Adipocyte (in vitro differentiated cells): Measurements from ENCODE around the gene F10.

ENCODE experiments used
- DNase-seq: peaks from one replicate; pipeline ENCODE4 v3.0.0-alpha.2; 2015; ENCODE audit warnings: low read depth
- H3K27me3 ChIP-seq: replicated peaks from 2 replicates; pipeline ENCODE4 v1.7.0; 2013; ENCODE audit warnings: mild to moderate bottlenecking, low read length, moderate library complexity; ENCODE audit not compliant: control insufficient read depth, insufficient read depth
- H3K36me3 ChIP-seq: 2 replicates; pipeline ENCODE4 v1.7.0; 2013; ENCODE audit warnings: low read length, mild to moderate bottlenecking, moderate library complexity; ENCODE audit not compliant: control insufficient read depth, insufficient read depth, severe bottlenecking
- H3K4me1 ChIP-seq: 2 replicates; pipeline ENCODE4 v1.7.0; 2013; ENCODE audit warnings: mild to moderate bottlenecking, low read length, moderate library complexity; ENCODE audit not compliant: control insufficient read depth, insufficient read depth
- H3K4me3 ChIP-seq: 2 replicates; pipeline ENCODE4 v1.7.0; 2013; ENCODE audit warnings: mild to moderate bottlenecking, low read length, moderate library complexity
- H3K9ac ChIP-seq: 2 replicates; pipeline ENCODE4 v1.7.0; 2013; ENCODE audit warnings: mild to moderate bottlenecking, low read length, moderate library complexity
- H3K9me3 ChIP-seq: 2 replicates; pipeline ENCODE4 v1.7.0; 2013; ENCODE audit warnings: mild to moderate bottlenecking, low read length, moderate library complexity; ENCODE audit not compliant: control insufficient read depth

Gene F10

GRCh38 chr13:113137691-113138298 lies 15.2 kb downstream of the F10 start:
- no peaks in the 10 kb centered on the region for H3K36me3 ChIP-seq
- no peak overlapping the region for H3K9ac ChIP-seq
- no peaks in the 10 kb centered on the region for H3K9me3 ChIP-seq
- H3K27me3 ChIP-seq = no peaks in the 10 kb centered on the region
- no peaks in the 10 kb centered on the region for H3K4me1 ChIP-seq
- H3K4me3 ChIP-seq = no peak overlapping the region
- DNase-seq = no peak

- Histone ChIP-seq H3K9ac (no peak overlapping the region), H3K27me3 (no peaks in the 10 kb centered on the region), H3K36me3 (no peaks in the 10 kb centered on the region), H3K9me3 (no peaks in the 10 kb centered on the region), H3K4me3 (no peak overlapping the region), H3K4me1 (peaks cover 4% of the 10 kb centered on the region)
- no peak for DNase-seq
These were observed 16.4 kb downstream of the F10 start for GRCh38 chr13:113138792-113139551.

- Histone ChIP-seq H3K36me3 (no peaks in the 10 kb centered on the region), H3K27me3 (no peaks in the 10 kb centered on the region), H3K4me3 (no peak overlapping the region), H3K9me3 (no peaks in the 10 kb centered on the region), H3K9ac (no peak overlapping the region), H3K4me1 (peaks cover 4% of the 10 kb centered on the region)
- no peak for DNase-seq
These were observed 17.0 kb downstream of the F10 start for GRCh38 chr13:113139577-113139976.

GRCh38 chr13:113140677-113141600 lies 18.3 kb downstream of the F10 start:
- Histone ChIP-seq H3K4me1 (peaks cover 4% of the 10 kb centered on the region), H3K9me3 (no peaks in the 10 kb centered on the region), H3K27me3 (no peaks in the 10 kb centered on the region), H3K4me3 (no peak overlapping the region), H3K36me3 (no peaks in the 10 kb centered on the region), H3K9ac (no peak overlapping the region)
- no peak for DNase-seq

GRCh38 chr13:113141601-113141970 lies 19.0 kb downstream of the F10 start:
- no peaks in the 10 kb centered on the region for H3K36me3 ChIP-seq
- no peak for DNase-seq
- peaks cover 4% of the 10 kb centered on the region for H3K4me1 ChIP-seq
- H3K9ac ChIP-seq = no peak overlapping the region
- H3K4me3 ChIP-seq = no peak overlapping the region
- no peaks in the 10 kb centered on the region for H3K9me3 ChIP-seq
- H3K27me3 ChIP-seq = no peaks in the 10 kb centered on the region

- no peak overlapping the region for H3K9ac ChIP-seq
- no peaks in the 10 kb centered on the region for H3K36me3 ChIP-seq
- DNase-seq = no peak
- H3K27me3 ChIP-seq = no peaks in the 10 kb centered on the region
- no peaks in the 10 kb centered on the region for H3K9me3 ChIP-seq
- H3K4me1 ChIP-seq = peaks cover 4% of the 10 kb centered on the region
- H3K4me3 ChIP-seq = no peak overlapping the region
These were observed 20.3 kb downstream of the F10 start for GRCh38 chr13:113142876-113143275.

GRCh38 chr13:113143466-113144254 lies 21.1 kb downstream of the F10 start:
- H3K27me3 ChIP-seq = no peaks in the 10 kb centered on the region
- H3K4me1 ChIP-seq = peaks cover 4% of the 10 kb centered on the region
- no peaks in the 10 kb centered on the region for H3K9me3 ChIP-seq
- DNase-seq = no peak
- no peak overlapping the region for H3K4me3 ChIP-seq
- H3K9ac ChIP-seq = no peak overlapping the region
- H3K36me3 ChIP-seq = no peaks in the 10 kb centered on the region

- no peaks in the 10 kb centered on the region for H3K9me3 ChIP-seq
- no peak for DNase-seq
- no peak overlapping the region for H3K9ac ChIP-seq
These were observed 21.6 kb downstream of the F10 start for GRCh38 chr13:113144255-113144629.

GRCh38 chr13:113145496-113145895 lies 22.9 kb downstream of the F10 start:
- no peak for DNase-seq
- no peaks in the 10 kb centered on the region for H3K9me3 ChIP-seq
- H3K27me3 ChIP-seq = no peaks in the 10 kb centered on the region
- no peak overlapping the region for H3K9ac ChIP-seq
- H3K36me3 ChIP-seq = no peaks in the 10 kb centered on the region
- H3K4me1 ChIP-seq = peaks cover 4% of the 10 kb centered on the region
- no peak overlapping the region for H3K4me3 ChIP-seq

More at GRCh38 chr13:113144255-113144629, 21.6 kb downstream of the F10 start:
- Histone ChIP-seq H3K4me1 (peaks cover 4% of the 10 kb centered on the region), H3K27me3 (no peaks in the 10 kb centered on the region), H3K4me3 (no peak overlapping the region), H3K36me3 (no peaks in the 10 kb centered on the region)

- no peaks in the 10 kb centered on the region for H3K27me3 ChIP-seq
- no peak overlapping the region for H3K4me3 ChIP-seq
- no peaks in the 10 kb centered on the region for H3K9me3 ChIP-seq
- DNase-seq = no peak
- H3K36me3 ChIP-seq = no peaks in the 10 kb centered on the region
- no peak overlapping the region for H3K9ac ChIP-seq
- H3K4me1 ChIP-seq = peaks cover 4% of the 10 kb centered on the region
These were observed 23.5 kb downstream of the F10 start for GRCh38 chr13:113145911-113146598.
